RPMI7951 (cell line): Measurements from ENCODE around the gene NPC2. TPM values are rescaled to one million over a fixed set of nuclear protein-coding genes. Genes with fewer than 3 reads are reported as not detected.

ENCODE experiments used
- total RNA-seq: library from RNA; depleted of rRNA; stranded (reverse); fragments of >200 nt; shearing (Covaris generic); gene quantifications from 2 replicates; pipeline ENCODE4 v1.2.3, GENCODE V29; 2014; rRNA removed

NPC2 gene
- total RNA-seq, 1 experiment from 2014 or later = 402 TPM

Other genes with a start within 250 kb of the NPC2 start
- gene ABCD4, start 190.4 kb downstream of the NPC2 start, total RNA-seq = 15.0 and 15.2 TPM in 2 replicates
- not detected in 2 replicates for gene VRTN, start 144.8 kb downstream of the NPC2 start, total RNA-seq
- not detected in 2 replicates for gene SYNDIG1L, start 67.1 kb downstream of the NPC2 start, total RNA-seq
- 32.4 and 36.1 TPM in 2 replicates for gene ISCA2, start 460 bp upstream of the NPC2 start, total RNA-seq
- gene LTBP2, start 118.9 kb upstream of the NPC2 start, total RNA-seq = 22.8 and 26.0 TPM in 2 replicates
- 17.4 and 24.0 TPM in 2 replicates for gene AREL1, start 219.8 kb upstream of the NPC2 start, total RNA-seq
- 28.5 and 29.9 TPM in 2 replicates for gene FCF1, start 219.8 kb upstream of the NPC2 start, total RNA-seq